SK-N-SH treated with all-trans-retinoic acid at 6 μM for 48 hours (cell line): Measurements from ENCODE around the gene LAD1.

Experiments
- ATAC-seq: fragments of 200-7000 bp; cut with Tn5 transposase; 3 replicates; pipeline ENCODE4 v1.9.1; 2020; ENCODE audit warnings: mild to moderate bottlenecking, moderate library complexity
- ARNTL ChIP-seq: fragments of 450-650 bp; formaldehyde crosslinking; IDR thresholded peaks from 2 replicates; pipeline ENCODE4 v1.5.0; 2020; ENCODE audit warnings: low read depth, mild to moderate bottlenecking, moderate library complexity, borderline replicate concordance
- BACH2 ChIP-seq: fragments of 250-450 bp; sonication (Bioruptor Pico); IDR thresholded peaks from 2 replicates; pipeline ENCODE4 v1.9.0; 2021; ENCODE audit warnings: mild to moderate bottlenecking, borderline replicate concordance
- CREB5 ChIP-seq: fragments of 250-450 bp; sonication (Bioruptor Pico); IDR thresholded peaks from 2 replicates; pipeline ENCODE4 v1.5.1; 2020; ENCODE audit warnings: low read depth, mild to moderate bottlenecking, moderate library complexity
- CSDC2 ChIP-seq: fragments of 250-450 bp; sonication (Bioruptor Pico); IDR thresholded peaks from 2 replicates; pipeline ENCODE4 v1.5.0; 2020; ENCODE audit warnings: mild to moderate bottlenecking, moderate library complexity
- CSRNP3 ChIP-seq: fragments of 250-450 bp; sonication (Bioruptor Pico); IDR thresholded peaks from 2 replicates; pipeline ENCODE4 v1.5.1; 2021; ENCODE audit warnings: mild to moderate bottlenecking, moderate library complexity
- ESRRG ChIP-seq: fragments of 250-450 bp; sonication (Bioruptor Pico); IDR thresholded peaks from 2 replicates; pipeline ENCODE4 v1.6.1; 2021; ENCODE audit warnings: mild to moderate bottlenecking
- GLIS3 ChIP-seq: fragments of 250-450 bp; sonication (Bioruptor Pico); IDR thresholded peaks from 2 replicates; pipeline ENCODE4 v1.5.0; 2020; ENCODE audit warnings: mild to moderate bottlenecking, moderate library complexity
- OSR1 ChIP-seq: fragments of 250-450 bp; sonication (Bioruptor Pico); IDR thresholded peaks from 2 replicates; pipeline ENCODE4 v1.8.0; 2022; ENCODE audit warnings: moderate library complexity, mild to moderate bottlenecking, inconsistent platforms
- PPARA ChIP-seq: fragments of 250-450 bp; sonication (Bioruptor Pico); IDR thresholded peaks from 2 replicates; pipeline ENCODE4 v1.5.0; 2020; ENCODE audit warnings: mild to moderate bottlenecking, borderline replicate concordance
- RARB ChIP-seq: fragments of 250-450 bp; sonication (Bioruptor Pico); IDR thresholded peaks from 2 replicates; pipeline ENCODE4 v1.8.0; 2021; ENCODE audit warnings: mild to moderate bottlenecking, moderate library complexity
- SNAI2 ChIP-seq: fragments of 250-450 bp; sonication (Bioruptor Pico); IDR thresholded peaks from 2 replicates; pipeline ENCODE4 v1.5.0; 2020; ENCODE audit warnings: mild to moderate bottlenecking, moderate library complexity
- TOX ChIP-seq: fragments of 250-450 bp; sonication (Bioruptor Pico); IDR thresholded peaks from 2 replicates; pipeline ENCODE4 v1.8.0; 2021; ENCODE audit warnings: mild to moderate bottlenecking, moderate library complexity, borderline replicate concordance
- TSHZ2 ChIP-seq: fragments of 250-450 bp; sonication (Bioruptor Pico); IDR thresholded peaks from 2 replicates; pipeline ENCODE4 v1.5.0; 2020; ENCODE audit warnings: mild to moderate bottlenecking, moderate library complexity
- ZFP30 ChIP-seq: fragments of 450-650 bp; formaldehyde crosslinking; IDR thresholded peaks from 2 replicates; pipeline ENCODE4 v1.5.0; 2022; ENCODE audit warnings: mild to moderate bottlenecking, moderate library complexity
- ZNF565 ChIP-seq: fragments of 450-650 bp; formaldehyde crosslinking; conservative IDR thresholded peaks from 2 replicates; pipeline ENCODE4 v1.5.0; 2020; ENCODE audit warnings: low read depth, mild to moderate bottlenecking, moderate library complexity
- ZNF70 ChIP-seq: fragments of 450-650 bp; formaldehyde crosslinking; IDR thresholded peaks from 2 replicates; pipeline ENCODE4 v1.5.0; 2020; ENCODE audit warnings: mild to moderate bottlenecking, moderate library complexity
- ZNF8 ChIP-seq: fragments of 450-650 bp; formaldehyde crosslinking; IDR thresholded peaks from 2 replicates; pipeline ENCODE4 v1.5.0; 2020; ENCODE audit warnings: mild to moderate bottlenecking, moderate library complexity
- TF ChIP-seq, protein P1 (sequence below): fragments of 250-450 bp; sonication (Bioruptor Pico); IDR thresholded peaks from 2 replicates; pipeline ENCODE4 v1.8.0; 2021; ENCODE audit warnings: low read depth, mild to moderate bottlenecking, moderate library complexity, borderline replicate concordance

LAD1 gene

GRCh38 chr1:201357636-201358348, 41.3 kb downstream of the LAD1 start:
- ATAC-seq, result no peak
- TF ChIP-seq OSR1 (CRISPR knock-in tag), result no peak
- TF ChIP-seq CSRNP3 (CRISPR knock-in tag), result no peak
- no peak for TF ChIP-seq ZNF8
- no peak for TF ChIP-seq SNAI2
- no peak for TF ChIP-seq BACH2
- TF ChIP-seq TSHZ2 (CRISPR knock-in tag), result no peak
- no peak for TF ChIP-seq TOX (CRISPR knock-in tag)
- no peak for TF ChIP-seq ARNTL
- TF ChIP-seq ZNF70 (CRISPR knock-in tag), result no peak
- TF ChIP-seq PPARA (CRISPR knock-in tag), result no peak
- TF ChIP-seq CREB5 (CRISPR knock-in tag), result no peak
- TF ChIP-seq, protein P1, sequence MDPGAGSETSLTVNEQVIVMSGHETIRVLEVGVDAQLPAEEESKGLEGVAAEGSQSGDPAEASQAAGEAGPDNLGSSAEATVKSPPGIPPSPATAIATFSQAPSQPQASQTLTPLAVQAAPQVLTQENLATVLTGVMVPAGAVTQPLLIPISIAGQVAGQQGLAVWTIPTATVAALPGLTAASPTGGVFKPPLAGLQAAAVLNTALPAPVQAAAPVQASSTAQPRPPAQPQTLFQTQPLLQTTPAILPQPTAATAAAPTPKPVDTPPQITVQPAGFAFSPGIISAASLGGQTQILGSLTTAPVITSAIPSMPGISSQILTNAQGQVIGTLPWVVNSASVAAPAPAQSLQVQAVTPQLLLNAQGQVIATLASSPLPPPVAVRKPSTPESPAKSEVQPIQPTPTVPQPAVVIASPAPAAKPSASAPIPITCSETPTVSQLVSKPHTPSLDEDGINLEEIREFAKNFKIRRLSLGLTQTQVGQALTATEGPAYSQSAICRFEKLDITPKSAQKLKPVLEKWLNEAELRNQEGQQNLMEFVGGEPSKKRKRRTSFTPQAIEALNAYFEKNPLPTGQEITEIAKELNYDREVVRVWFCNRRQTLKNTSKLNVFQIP (CRISPR knock-in tag), result no peak

GRCh38 chr1:201357211-201357610, 41.9 kb downstream of the LAD1 start:
- ATAC-seq, result no peak
- TF ChIP-seq CSDC2 (CRISPR knock-in tag) (no peak), ARNTL (no peak), ESRRG (CRISPR knock-in tag) (no peak), ZFP30 (CRISPR knock-in tag) (no peak), TSHZ2 (CRISPR knock-in tag) (no peak), RARB (no peak), CREB5 (CRISPR knock-in tag) (no peak), ZNF565 (CRISPR knock-in tag) (no peak)

DNA sequence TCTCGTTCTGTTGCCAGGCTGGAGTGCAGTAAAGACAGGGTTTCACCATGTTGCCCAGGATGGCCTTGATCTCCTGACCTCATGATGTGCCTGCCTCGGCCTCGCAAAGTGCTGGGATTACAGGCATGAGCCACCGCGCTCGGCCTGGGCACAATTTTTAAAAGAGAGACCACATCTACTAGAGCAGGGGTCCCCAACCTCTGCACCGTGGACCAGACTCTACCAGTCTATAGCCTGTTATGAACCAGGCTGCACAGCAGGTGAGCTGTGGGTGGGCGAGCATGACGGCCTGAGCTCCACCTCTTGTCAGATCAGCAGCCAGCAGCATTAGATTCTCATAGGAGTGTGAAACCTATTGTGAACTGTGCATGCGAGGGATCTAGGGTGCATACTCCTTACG, 42.4 kb downstream of the LAD1 start:
- no peak for TF ChIP-seq GLIS3
- no peak for TF ChIP-seq BACH2
- TF ChIP-seq ARNTL, result no peak
- no peak for TF ChIP-seq TOX (CRISPR knock-in tag)
- TF ChIP-seq CSDC2 (CRISPR knock-in tag), result no peak
- TF ChIP-seq ZNF70 (CRISPR knock-in tag), result no peak
- no peak for TF ChIP-seq TSHZ2 (CRISPR knock-in tag)
- no peak for TF ChIP-seq ZNF8
- TF ChIP-seq RARB, result no peak
- no peak for TF ChIP-seq ZFP30 (CRISPR knock-in tag)
- TF ChIP-seq CSRNP3 (CRISPR knock-in tag), result no peak
- no peak for ATAC-seq
